HG03060 (cell line): Measurements from ENCODE around the gene ALDH1L1.

Experiments
- ATAC-seq: cut with Tn5 transposase; IDR thresholded peaks from one replicate; pipeline ENCODE4 v1.9.1; 2021; ENCODE audit warnings: low read depth, moderate number of reproducible peaks; ENCODE audit not compliant: unreplicated experiment

The ALDH1L1 gene

GRCh38 chr3:126155819-126156218, 24.6 kb downstream of the ALDH1L1 start:
- ATAC-seq = no peak

- ATAC-seq = no peak
Observed at GRCh38 chr3:126155280-126155640, 25.1 kb downstream of the ALDH1L1 start.

- no peak for ATAC-seq
Observed at GRCh38 chr3:126154391-126155279, 25.8 kb downstream of the ALDH1L1 start.

GRCh38 chr3:126153695-126154360, 26.6 kb downstream of the ALDH1L1 start:
- no peak for ATAC-seq

DNA sequence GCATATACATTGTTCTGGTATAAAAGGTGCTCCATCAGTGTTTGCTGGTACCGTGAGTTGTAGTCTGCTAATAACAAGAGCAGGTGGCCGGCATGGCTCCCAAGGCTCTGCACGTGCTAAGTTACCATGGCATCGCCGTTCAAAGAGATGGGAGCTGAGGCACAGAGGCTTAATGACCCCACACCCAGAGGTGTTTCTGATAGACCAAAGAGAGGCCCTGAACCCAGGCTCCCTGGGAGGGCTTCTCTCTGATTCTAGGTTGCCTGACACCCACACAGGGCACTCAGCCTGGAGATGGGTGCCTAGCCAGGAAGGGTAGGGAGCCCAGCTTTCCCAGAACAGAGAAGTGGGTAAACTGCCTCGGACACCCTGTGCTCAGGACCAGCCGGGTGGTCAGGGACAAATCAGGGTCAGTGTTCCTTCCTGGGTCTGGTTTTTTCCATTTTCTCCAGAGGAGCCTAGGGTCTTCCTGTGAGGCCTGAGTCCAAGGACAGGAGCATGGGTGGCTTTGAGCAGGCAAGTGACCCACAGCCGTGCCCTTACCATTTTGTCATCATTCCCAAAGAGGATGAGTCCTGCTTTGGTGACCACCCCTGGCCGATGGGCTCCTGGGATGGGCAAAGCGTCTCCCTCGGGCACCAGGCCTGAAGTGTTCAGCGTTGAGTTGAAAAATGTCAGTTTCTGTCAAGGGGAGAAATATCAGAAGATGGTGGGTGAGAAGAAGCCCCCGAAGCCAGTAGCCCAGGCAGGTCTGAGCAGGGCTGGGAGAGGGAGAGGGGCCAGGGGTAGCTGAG, 27.3 kb downstream of the ALDH1L1 start:
- no peak for ATAC-seq

- no peak for ATAC-seq
Observed at GRCh38 chr3:126152458-126152857, 27.9 kb downstream of the ALDH1L1 start.

DNA sequence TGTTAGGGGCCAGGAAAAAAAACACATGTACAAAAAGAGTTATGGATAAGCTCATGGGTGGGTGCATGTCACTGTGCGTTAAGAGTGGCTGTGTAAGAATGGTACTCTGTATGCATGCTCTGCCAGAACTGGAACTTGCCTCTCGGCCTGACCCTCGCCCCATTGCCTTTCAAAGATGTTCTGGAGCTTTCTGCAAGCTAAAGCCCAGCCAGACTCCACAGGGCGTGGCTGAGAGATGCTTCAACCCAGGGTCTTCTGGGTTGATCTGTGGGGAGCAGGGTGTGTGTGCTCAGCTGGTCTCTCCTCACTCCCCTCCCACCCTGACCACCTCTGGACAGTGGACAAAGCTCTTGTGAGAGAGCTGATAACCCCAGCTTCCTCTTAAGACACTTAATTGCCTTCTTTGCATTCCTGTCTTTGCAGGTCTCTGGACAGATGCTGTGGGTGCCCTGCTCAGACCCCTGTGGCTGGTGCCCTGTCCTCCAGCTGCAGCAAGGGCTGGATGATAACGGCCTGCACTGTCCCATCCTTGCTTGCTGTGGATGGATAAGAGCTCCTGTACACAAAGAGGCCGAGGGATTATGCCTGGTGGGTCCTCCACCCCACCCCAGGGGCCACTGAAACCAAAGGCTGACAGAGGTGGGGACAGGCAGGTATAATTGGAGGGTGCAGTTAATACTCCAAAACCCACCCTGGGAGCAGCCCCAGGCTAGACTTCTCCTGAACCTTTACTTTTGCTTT, 28.7 kb downstream of the ALDH1L1 start:
- no peak for ATAC-seq

DNA sequence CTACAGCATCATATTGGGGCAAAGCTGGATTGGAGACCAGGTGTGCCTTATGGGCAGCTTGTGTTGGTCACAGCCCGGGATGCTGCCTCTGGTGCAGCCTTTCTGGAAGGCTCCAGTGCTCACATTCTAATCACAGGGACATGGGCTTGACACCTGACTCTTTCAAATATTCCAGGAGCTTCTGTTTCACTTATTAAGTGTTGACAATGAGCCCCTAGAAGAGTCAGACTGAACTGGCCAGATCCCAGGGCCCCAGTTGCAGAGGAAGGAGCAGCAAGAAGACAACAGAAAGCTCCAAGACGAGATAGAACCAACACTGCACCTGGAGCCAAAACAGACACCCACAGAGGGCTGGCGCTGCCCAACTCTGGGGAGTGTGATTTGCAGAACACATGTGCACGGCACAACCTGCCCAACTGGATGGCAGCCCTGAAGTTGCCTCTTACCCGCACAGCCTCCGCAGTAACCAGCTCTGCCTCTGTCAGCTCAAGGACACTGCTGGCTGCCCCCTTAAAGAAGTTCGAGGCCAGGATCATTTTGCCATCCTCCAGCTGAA, 30.3 kb downstream of the ALDH1L1 start:
- ATAC-seq = no peak

DNA sequence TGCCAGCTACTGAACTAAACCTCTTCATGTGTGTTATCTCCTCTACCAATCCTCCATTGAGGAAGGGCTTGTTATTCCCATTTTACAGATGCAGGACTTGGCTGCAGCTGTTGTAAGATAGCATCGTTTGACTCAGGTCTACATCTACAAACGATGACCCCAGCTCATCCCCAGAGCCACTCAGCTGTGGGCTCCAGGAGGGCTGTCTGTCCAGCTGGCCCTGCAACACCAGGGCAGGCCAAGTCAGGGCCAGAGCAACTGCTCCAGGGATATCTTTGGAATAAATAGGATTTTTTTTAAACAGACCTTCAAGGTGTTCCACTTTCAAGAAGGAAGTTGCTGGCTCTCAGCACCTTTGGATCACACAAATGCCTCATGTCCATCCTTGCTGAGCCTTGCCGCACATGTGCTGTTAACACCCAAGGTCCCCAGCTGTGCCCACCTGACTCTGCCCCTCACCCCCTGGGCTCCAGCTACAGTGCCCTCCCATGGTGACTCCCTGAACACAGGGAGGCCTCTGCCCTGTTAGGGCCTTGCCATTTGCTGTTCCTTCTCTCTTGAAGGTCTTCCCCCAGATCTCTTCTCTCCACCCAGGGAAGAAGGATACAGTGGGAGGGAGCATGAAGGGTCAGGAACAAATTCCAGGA, 31.0 kb downstream of the ALDH1L1 start:
- ATAC-seq = no peak

DNA sequence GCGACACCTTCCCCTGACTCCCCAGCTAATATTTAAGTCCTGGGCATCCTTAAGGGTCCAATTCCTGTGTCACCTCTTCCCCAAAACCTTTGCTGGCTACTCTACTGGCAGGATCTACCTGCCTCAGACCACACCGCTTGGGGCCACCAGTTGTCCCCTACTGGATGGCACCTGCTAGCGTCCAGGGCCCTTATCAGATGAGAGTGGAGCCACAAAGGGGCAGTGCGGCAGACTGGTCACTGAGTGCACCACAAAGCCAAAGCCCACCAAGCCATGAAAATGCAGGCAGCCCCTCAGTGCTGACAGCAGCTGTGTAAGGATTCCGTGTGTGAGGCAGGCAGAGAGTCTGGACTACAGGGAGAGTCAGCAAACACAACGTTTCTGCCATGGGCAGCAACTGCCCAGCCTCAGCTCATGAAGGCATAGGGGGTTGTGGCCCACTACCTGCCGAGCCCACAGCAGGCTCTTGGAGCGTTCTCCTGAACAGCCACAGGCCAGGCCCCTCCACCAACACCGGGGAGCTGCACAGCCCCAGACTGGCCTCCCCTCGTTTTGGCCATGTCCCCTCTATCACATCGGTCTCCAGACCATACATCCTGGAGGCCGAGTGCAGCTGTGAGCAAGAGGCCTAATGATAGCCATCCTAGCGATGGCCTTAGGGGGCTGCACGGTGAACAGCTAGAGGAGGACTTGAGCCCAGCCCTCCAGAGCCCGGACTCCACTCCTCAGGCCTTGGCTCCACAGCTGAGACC, 32.3 kb downstream of the ALDH1L1 start:
- no peak for ATAC-seq

- no peak for ATAC-seq
Observed at GRCh38 chr3:126147147-126147931, 33.0 kb downstream of the ALDH1L1 start.

GRCh38 chr3:126146525-126147146, 33.8 kb downstream of the ALDH1L1 start:
- no peak for ATAC-seq

DNA sequence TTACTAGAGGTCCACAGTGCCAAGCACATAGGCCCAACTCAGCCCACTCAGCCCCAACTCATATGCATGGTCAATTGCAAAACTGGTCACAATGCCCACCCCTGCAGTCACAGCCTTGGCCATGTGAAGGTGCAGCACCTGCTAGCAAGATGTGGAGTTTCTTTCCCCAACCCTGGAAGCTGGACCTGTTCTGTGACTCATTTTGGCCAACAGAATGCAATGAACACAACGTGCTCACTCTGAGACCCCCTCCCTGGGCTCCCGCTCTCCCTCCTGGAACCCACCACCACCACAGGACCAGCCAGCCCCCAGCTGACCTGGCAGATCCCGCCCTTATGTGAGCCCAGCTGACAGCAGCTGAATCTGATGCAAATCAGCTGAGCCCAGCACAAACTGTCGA, 34.4 kb downstream of the ALDH1L1 start:
- ATAC-seq = no peak

- no peak for ATAC-seq
Observed at GRCh38 chr3:126142652-126143051, 37.7 kb downstream of the ALDH1L1 start.

DNA sequence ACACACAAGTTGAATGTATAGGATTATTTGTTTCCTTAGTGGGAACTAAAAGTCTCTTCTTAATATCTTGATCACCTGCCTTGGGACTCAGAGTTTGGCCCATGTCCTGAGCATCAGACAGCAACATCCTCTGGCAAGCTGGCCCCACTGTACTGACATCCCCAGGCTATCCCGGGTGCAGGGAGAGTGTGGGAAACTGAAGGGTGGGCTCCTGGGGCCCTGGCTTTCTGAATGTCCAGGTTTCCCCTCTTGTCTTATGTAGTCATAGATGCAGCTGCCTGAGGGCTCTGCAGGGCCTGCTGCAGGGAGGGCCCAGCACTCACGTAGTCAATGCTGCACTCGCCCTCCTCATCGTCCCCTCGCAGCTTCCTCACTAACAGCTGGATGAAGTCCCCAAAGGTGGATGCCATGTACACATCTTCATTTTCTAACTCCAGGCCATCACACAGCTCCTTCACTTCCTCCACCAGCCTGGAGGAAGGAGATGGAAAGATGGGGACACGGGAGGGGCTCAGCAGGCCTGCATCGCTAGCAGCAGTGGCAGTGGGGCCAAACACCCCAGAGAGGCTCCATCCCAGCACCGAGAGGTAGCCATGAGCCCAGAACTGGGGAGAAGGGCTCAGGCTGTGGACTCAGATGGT, 42.8 kb downstream of the ALDH1L1 start:
- ATAC-seq = no peak

DNA sequence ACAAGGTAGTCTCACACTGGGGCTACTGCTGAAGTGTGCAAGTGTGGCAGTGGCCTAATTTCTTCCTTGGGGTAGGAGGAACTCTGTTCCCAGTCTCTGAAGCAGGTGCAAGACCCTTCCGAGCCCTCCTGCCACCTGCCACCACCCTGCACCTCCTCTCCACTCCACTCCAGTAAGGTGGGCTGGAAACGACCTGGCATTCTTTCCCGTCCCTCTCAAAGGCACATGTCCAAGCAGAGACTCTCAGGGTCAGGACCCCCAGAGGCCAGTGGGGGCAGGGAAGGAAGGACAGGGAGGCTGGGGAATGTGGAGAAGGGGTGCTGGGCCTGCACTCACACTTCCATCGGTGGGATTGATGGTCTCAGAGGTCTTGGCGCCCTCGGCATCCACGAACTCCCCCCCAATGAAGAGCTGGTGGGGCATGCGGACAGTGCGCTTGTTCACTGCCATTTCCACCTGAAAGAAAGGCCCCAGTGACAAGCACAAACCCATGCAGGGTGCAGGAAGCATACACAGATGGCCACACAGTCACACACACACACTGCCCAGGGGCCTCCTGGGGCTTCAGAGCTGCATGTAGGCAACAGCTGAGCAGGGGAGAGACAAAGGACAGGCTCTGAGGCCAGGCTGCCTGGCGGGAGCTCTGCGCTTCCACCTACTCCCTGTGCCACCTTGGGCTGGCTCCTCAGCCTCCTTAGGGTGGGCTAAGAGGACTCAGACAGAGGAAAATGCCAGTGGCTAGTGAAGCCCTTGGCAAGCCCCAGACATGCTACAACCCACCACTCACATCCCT, 43.8 kb downstream of the ALDH1L1 start:
- no peak for ATAC-seq
